HG02678 (cell line): Measurements from ENCODE around the gene IL1RAPL2.
"Not testable (repeated sequence)": the region's sequence is repeated elsewhere in the genome, so short reads cannot be mapped to it uniquely, and the experiment has no call there.

ENCODE experiments used
- ATAC-seq: cut with Tn5 transposase; IDR thresholded peaks from one replicate; pipeline ENCODE4 v1.9.1; 2021; ENCODE audit warnings: mild to moderate bottlenecking, moderate library complexity; ENCODE audit not compliant: unreplicated experiment

IL1RAPL2 gene

GRCh38 chrX:105136786-105137185 lies 570.8 kb downstream of the IL1RAPL2 start:
- no peak for ATAC-seq

- no peak for ATAC-seq
Observed at GRCh38 chrX:105150036-105150435, 584.0 kb downstream of the IL1RAPL2 start.

- ATAC-seq: no peak
Observed at GRCh38 chrX:105150557-105150956, 584.6 kb downstream of the IL1RAPL2 start.

GRCh38 chrX:105167233-105167632 lies 601.2 kb downstream of the IL1RAPL2 start:
- no peak for ATAC-seq

- ATAC-seq: no peak
Observed at GRCh38 chrX:105168577-105168976, 602.6 kb downstream of the IL1RAPL2 start.

GRCh38 chrX:105173071-105173470 lies 607.1 kb downstream of the IL1RAPL2 start:
- ATAC-seq: no peak

- ATAC-seq: no peak
Observed at GRCh38 chrX:105179644-105180043, 613.6 kb downstream of the IL1RAPL2 start.

GRCh38 chrX:105189093-105189492 lies 623.1 kb downstream of the IL1RAPL2 start:
- ATAC-seq: no peak

GRCh38 chrX:105190252-105190853 lies 624.4 kb downstream of the IL1RAPL2 start:
- no peak for ATAC-seq

GRCh38 chrX:105191878-105192277 lies 625.9 kb downstream of the IL1RAPL2 start:
- ATAC-seq: no peak

GRCh38 chrX:105209406-105209805 lies 643.4 kb downstream of the IL1RAPL2 start:
- ATAC-seq: no peak

GRCh38 chrX:105210258-105210657 lies 644.3 kb downstream of the IL1RAPL2 start:
- no peak for ATAC-seq

- no peak for ATAC-seq
Observed at GRCh38 chrX:105211066-105211575, 645.1 kb downstream of the IL1RAPL2 start.

GRCh38 chrX:105219454-105220401 lies 653.7 kb downstream of the IL1RAPL2 start:
- no peak for ATAC-seq

- ATAC-seq: no peak
Observed at GRCh38 chrX:105220636-105221035, 654.6 kb downstream of the IL1RAPL2 start, which contains the start of gene TEX13A. TSS of gene TEX13A (minus strand) at chrX:105220694. CDS start at chrX:105220397, 297 bp downstream.

- ATAC-seq: no peak
Observed at GRCh38 chrX:105221374-105221773, 655.4 kb downstream of the IL1RAPL2 start.

GRCh38 chrX:105226499-105226898 lies 660.5 kb downstream of the IL1RAPL2 start:
- ATAC-seq: no peak

- ATAC-seq: no peak
Observed at GRCh38 chrX:105228602-105229001, 662.6 kb downstream of the IL1RAPL2 start.

- no peak for ATAC-seq
Observed at GRCh38 chrX:105229146-105229545, 663.1 kb downstream of the IL1RAPL2 start.

GRCh38 chrX:105237407-105237806 lies 671.4 kb downstream of the IL1RAPL2 start:
- ATAC-seq: not testable (repeated sequence)

- no peak for ATAC-seq
Observed at GRCh38 chrX:105241056-105241455, 675.1 kb downstream of the IL1RAPL2 start.
